Measurements from ENCODE around the gene CCR2. TPM values are rescaled to one million over a fixed set of nuclear protein-coding genes. Genes with fewer than 3 reads are reported as not detected.
"Not testable (repeated sequence)": the region's sequence is repeated elsewhere in the genome, so short reads cannot be mapped to it uniquely, and the experiment has no call there.

CCR2 gene
- total RNA-seq, 1 donor from 2014 or later: 0.91 TPM

- intact Hi-C loops (cut with DNase I): no loop called here
- ATAC-seq (ENCODE audit: poor library complexity) (no peak), DNase-seq (no peak)
These were observed 42.0 kb downstream of the CCR2 start for GRCh38 chr3:46395766-46396530.

DNA sequence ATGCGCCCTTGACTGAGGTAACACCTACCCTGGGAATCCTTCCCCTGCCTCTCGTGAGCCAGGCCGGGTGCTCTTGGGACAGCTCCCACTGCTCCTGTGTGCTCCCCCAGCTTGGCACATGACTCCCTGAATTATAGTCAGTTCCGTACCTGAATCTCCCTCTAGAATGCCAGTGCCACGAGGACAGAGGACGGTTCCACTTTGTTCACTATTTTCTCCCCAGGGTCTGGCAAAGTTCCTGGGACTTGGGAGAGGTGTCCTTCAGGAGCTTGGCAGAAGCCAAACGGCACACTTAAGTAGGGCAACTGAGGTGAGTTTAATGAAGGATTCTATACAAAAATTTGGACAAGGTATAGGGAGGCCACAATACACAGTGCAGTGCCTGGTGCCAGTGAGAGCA, 43.2 kb downstream of the CCR2 start:
- no peak for DNase-seq
- peak; percentile 18 for ATAC-seq (ENCODE audit: poor library complexity)
- intact Hi-C loops (cut with DNase I): no loop called here

GRCh38 chr3:46398186-46398955, 44.5 kb downstream of the CCR2 start:
- DNase-seq (no peak), ATAC-seq (ENCODE audit: poor library complexity) (no peak)
- intact Hi-C loops (cut with DNase I): no loop called here

GRCh38 chr3:46399098-46399497, 45.2 kb downstream of the CCR2 start:
- intact Hi-C loops (cut with DNase I): no loop called here
- ATAC-seq (ENCODE audit: poor library complexity) (no peak), DNase-seq (no peak)

- DNase-seq: no peak
- no peak for ATAC-seq (ENCODE audit: poor library complexity)
- intact Hi-C loops (cut with DNase I): no loop called here
These were observed 45.6 kb downstream of the CCR2 start for GRCh38 chr3:46399557-46399956.

DNA sequence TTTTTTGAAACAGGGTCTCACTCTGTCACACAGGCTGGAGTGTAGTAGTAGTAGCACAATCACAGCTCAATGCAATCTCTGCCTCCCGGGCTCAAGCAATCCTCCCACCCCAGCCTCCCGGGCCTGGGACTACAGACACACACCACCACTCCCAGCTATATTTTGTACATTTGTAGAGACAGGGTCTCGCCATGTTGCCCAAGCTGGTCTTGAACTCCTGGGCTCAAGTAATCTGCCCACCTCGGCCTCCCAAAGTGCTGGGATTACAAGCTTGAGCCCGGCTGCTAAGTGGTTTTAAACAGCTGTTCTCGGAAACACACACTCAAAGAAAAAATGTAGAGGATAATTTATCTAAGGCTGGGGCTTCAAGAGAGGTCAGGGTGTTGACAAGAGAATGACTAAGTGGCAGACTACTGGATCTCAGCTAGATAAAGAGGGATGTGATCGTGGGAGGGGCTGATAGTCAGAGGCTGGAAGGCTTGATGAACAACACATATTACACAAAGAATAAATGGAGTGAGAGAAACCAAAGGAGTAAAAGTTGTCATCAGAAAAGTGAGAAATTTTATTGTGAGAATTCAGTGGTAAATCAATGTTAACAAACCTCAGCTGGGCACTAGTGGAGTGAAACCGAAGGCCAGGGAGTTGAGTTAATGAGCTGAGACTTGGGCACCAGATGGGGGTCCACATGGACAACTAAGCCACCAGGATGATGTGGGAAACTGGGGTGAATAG, 46.3 kb downstream of the CCR2 start:
- no peak for DNase-seq
- intact Hi-C loops (cut with DNase I): no loop called here
- no peak for ATAC-seq (ENCODE audit: poor library complexity)

DNA sequence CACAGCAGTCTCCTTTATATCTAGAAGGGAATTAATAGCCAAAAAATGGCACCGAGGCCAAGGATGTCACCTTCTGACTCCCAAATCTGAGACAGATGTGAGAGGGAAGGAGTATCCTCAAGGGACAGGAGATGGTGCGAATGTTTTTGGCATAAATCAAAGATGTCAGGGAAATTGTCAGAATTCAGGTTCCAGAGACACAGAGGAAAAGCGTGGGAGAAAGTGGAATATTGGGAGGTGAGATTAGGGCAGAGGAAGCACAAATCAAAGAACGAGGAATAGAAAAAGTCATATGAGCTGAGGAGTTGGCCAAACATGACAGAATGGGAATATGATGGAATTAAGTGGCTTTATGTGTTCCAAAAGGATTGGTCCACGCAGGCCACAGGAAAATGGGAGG, 46.9 kb downstream of the CCR2 start:
- intact Hi-C loops (cut with DNase I): no loop called here

DNA sequence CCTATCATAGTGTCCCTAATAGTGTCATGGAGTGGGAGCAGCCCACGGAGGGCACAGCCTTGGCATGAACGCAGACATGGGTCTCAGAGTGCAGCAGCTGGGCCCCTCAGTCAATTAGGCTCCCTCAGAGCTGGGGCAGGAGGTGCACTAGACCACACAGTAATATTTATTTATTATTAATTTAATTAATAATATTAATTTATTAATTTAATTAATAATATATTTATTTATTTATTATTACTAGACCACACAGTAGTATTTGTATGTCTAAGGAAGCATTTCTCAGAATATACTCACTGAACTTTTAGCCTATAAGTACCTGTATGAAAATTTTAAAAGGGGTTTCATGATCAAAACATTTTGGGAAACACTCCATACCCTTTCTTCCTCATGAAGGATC, 47.7 kb downstream of the CCR2 start:
- intact Hi-C loops (cut with DNase I): no loop called here
- DNase-seq: no peak
- ATAC-seq (ENCODE audit: poor library complexity): no peak

More for the DNA sequence above, 46.9 kb downstream of the CCR2 start:
- DNase-seq (no peak), ATAC-seq (ENCODE audit: poor library complexity) (no peak)

DNA sequence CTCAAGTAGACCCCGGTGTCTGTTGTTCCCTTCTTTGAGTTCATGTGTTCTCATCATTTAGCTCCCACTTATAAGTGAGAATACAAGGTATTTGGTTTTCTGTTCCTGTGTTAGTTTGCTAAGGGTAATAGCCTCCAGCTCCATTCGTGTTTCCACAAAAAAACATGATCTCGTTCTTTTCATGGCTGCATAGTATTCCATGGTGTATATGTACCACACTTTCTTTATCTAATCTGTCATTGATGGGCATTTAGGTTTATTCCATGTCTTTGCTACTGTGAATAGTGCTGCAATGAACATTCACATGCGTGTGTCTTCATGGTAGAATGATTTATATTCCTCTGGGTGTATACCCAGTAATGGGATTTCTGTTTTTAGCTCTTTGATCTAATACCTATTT, 49.0 kb downstream of the CCR2 start:
- DNase-seq; intact Hi-C loops (cut with DNase I); ATAC-seq (ENCODE audit: poor library complexity): not testable (repeated sequence)

GRCh38 chr3:46405301-46406019, 51.5 kb downstream of the CCR2 start:
- ATAC-seq (ENCODE audit: poor library complexity) (peak; percentile 16), DNase-seq (no peak)
- intact Hi-C loops (cut with DNase I): no loop called here

DNA sequence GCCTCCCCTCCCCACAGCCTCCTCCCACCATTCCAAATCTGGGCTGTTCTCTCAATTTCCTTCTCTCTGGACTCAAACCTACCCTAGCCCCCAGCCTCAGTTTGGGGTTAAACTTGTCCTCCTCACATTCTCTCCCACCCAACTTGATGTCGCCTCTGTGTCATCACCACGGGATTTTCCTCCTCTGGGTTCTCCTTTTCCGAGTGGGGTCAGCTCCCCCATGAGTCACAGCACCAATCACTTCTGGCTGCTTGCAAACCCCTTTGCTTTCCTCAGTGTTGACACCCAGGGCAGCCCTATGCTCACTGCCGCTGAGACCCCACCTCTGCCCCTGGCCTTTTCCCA, 52.5 kb downstream of the CCR2 start:
- ATAC-seq (ENCODE audit: poor library complexity) (no peak), DNase-seq (no peak)
- intact Hi-C loops (cut with DNase I): no loop called here

DNA sequence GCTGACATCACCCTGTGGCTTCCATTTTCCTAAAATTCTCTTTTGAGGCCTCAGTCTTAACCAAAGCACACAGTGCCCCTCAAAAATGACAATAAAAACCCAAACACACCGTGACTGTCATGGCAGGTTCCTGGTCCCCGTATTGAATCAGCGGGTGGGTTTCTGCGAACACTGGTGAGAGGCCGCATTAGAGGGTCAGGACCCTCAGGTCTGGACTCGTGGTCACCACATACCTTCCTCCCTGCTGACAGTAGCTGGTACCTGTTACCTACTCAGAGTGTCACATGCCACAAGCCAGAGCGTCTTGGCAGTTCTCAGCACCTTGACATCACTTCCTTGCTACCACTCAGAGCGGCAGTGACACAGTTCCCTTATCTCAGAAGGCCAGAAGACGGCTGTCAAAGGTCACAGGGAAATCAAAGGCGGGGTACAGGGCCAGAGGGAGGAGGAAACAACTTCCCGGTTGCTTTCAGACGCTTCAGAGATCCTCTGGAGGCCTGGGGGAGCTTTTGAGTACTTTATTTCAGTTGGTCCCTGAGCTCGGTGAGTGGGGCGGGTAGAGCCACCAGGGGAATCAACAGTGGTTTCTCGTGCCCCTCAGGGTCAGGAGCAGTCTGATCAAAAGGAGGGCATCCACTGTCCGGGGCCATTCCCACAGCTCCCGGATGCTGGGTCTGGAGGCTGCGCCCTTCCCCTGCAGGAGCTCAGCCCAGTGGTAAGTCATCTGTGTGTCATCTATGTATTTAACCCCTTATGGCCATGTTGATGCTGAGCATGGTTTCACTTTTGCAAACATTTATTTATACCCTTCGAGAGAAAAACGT, 53.1 kb downstream of the CCR2 start, which contains the start of the genes CCR5AS and CCRL2:
TSS of gene CCR5AS (minus strand) at position 279 of the 824 bp plus-strand sequence.
TSS of gene CCRL2 (plus strand) at position 472 of the 824 bp plus-strand sequence. CDS start 821 bp downstream, outside the sequence.
- ATAC-seq (ENCODE audit: poor library complexity): peak; percentile 56
- DNase-seq: peak; percentile 58
- intact Hi-C loops (cut with DNase I): no loop called here

GRCh38 chr3:46407970-46408369, 54.1 kb downstream of the CCR2 start:
- intact Hi-C loops (cut with DNase I): no loop called here
- ATAC-seq (ENCODE audit: poor library complexity): peak; percentile 71
- DNase-seq: peak; percentile 47

DNA sequence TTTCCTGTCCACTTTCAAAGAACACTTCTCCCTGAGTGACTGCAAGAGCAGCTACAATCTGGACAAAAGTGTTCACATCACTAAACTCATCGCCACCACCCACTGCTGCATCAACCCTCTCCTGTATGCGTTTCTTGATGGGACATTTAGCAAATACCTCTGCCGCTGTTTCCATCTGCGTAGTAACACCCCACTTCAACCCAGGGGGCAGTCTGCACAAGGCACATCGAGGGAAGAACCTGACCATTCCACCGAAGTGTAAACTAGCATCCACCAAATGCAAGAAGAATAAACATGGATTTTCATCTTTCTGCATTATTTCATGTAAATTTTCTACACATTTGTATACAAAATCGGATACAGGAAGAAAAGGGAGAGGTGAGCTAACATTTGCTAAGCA, 54.9 kb downstream of the CCR2 start:
- ATAC-seq (ENCODE audit: poor library complexity): no peak
- intact Hi-C loops (cut with DNase I): no loop called here
- DNase-seq: no peak

DNA sequence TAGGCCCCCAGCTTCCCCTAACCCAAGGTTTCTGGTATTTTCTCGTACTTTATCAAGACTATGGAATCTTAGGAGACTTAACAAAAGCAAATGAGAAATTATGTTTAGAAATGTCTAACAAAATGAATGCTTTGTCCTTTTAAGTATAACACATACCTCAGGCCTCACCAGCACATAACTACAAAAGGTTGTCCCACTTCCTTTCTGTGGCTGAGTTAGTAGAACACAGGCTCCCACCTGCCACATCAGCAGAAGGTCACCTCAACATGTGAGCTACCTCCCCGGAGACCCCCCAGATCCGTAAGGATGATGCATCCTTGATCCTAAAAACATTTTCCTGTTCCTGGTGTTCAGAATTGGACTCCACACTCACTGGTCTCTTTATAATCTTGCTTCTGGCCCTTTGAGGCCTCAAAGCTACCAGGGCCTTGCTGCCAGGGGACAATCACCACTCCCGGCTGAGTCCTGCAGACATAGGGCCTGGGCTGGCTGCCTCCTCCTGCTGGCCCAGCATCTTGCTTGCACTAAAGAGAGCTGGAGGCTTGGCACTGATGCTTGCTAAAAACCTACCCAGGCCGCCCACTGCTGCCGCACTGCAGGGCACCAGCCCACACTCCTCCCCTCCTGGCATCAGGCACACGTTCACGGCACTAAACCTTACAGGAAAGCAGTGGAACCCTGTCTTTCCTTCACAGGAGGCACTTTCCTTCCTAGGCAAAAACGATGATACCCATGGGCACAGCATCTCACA, 56.0 kb downstream of the CCR2 start:
- ATAC-seq (ENCODE audit: poor library complexity) (peak; percentile 55), DNase-seq (peak; percentile 58)
- intact Hi-C loops (cut with DNase I): no loop called here

Data from Right ventricle myocardium superior (tissue), 1 donor.